ENCODE results near the gene ANKS4B. TPM values are rescaled to one million over a fixed set of nuclear protein-coding genes. Genes with fewer than 3 reads are reported as not detected.
"Not testable (repeated sequence)": the region's sequence is repeated elsewhere in the genome, so short reads cannot be mapped to it uniquely, and the experiment has no call there.

Gene ANKS4B
- polyA plus RNA-seq, 1 donor (not counting 4 experiments of a cell fraction or from before 2014, with no cell fraction given) = not detected

GRCh38 chr16:21242756-21243155, 9.3 kb downstream of the ANKS4B start:
- dilution Hi-C loops (cut with MboI; ENCODE audit: extremely low pct_ligation_motif_present, low sequenced_read_pairs) = no loop called here
- TF ChIP-seq CTCF (optimal IDR thresholded peaks at IDR 0.05 in 1 of 3, IDR thresholded peaks at IDR 0.05 in 1 of 3, conservative IDR thresholded peaks at IDR 0.05 in 1 of 3; ENCODE audit: extremely low read depth in 1 of 3, insufficient read depth in 2 of 3, low read length in 3 of 3) = no peak
- TF ChIP-seq EZH2 (IDR thresholded peaks at IDR 0.05; ENCODE audit: low read length) = no peak
- H3K36me3 ChIP-seq (ENCODE audit: control insufficient read depth in 2 of 2, extremely low read depth in 1 of 2, insufficient read depth in 2 of 2, low read length in 2 of 2) = no peaks in the 10 kb centered on the region
- H2AFZ ChIP-seq (ENCODE audit: control insufficient read depth, low read length) = no peak overlapping the region
- FAIRE-seq (no peak), DNase-seq (ENCODE audit: low read depth, low spot score) (no peak)
- no peak overlapping the region for H3K9ac ChIP-seq (ENCODE audit: control insufficient read depth, extremely low read depth, insufficient read depth, low read length)
- no peaks in the 10 kb centered on the region for H3K4me1 ChIP-seq (ENCODE audit: control insufficient read depth, extremely low read depth, insufficient read depth, low read length)
- H3K79me2 ChIP-seq (ENCODE audit: control insufficient read depth, insufficient read depth, low read length) = no peaks in the 10 kb centered on the region
- H3K9me3 ChIP-seq (ENCODE audit: control insufficient read depth, low read depth, low read length) = no peaks in the 10 kb centered on the region
- H3K27ac ChIP-seq (ENCODE audit: control insufficient read depth, insufficient read depth, low read length) = no peak overlapping the region
- H3K27me3 ChIP-seq (ENCODE audit: control insufficient read depth, extremely low read depth, insufficient read depth, low read length) = no peaks in the 10 kb centered on the region
- H3K4me3 ChIP-seq (ENCODE audit: control insufficient read depth in 2 of 3, extremely low read depth in 1 of 3, insufficient read depth in 2 of 3, low read depth in 1 of 3, low read length in 3 of 3) = no peak overlapping the region
- H3K9me1 ChIP-seq (ENCODE audit: control insufficient read depth, extremely low read depth, insufficient read depth, low read length) = no peaks in the 10 kb centered on the region
- no peaks in the 10 kb centered on the region for H4K20me1 ChIP-seq (ENCODE audit: control insufficient read depth, extremely low read depth, insufficient read depth, low read length)
- no peak overlapping the region for H3K4me2 ChIP-seq (ENCODE audit: control insufficient read depth, extremely low read depth, insufficient read depth, low read depth, low read length)

DNA sequence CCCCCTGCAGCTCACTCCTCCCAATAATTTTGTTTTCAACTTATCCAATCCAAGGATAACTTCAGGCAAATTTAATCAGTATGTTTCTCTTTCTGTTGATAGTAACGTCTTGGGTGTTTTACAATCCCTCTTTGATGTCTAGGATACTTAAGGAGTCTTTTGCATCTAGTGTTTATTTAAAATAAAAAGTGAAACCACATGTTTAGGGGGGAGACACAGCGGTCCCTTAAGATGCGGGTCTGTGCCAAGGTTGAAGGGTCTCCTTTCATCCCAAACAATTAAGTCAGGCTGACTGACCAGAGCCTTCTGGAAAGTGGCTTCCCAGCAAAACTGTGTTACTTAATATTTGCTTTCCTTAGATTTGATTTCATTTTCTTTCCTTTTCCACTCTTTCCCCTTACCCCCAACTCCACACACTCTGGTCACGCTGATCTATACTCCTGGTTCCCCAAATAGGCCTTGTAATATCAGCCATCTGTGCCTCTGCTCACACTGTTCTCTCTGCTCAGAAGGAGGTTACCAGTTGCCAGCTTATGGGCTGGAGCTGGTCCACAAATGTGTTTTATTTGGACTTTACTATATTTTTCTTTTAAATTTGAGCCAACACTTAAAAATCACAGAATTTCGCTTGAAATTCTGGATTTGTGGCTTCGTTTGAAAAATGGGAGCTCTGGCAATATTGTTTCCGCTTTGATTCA, 11.2 kb downstream of the ANKS4B start:
- no peak overlapping the region for H2AFZ ChIP-seq (ENCODE audit: control insufficient read depth, low read length)
- no peaks in the 10 kb centered on the region for H3K27me3 ChIP-seq (ENCODE audit: control insufficient read depth, extremely low read depth, insufficient read depth, low read length)
- H3K9ac ChIP-seq (ENCODE audit: control insufficient read depth, extremely low read depth, insufficient read depth, low read length) = no peak overlapping the region
- H3K4me3 ChIP-seq (ENCODE audit: control insufficient read depth in 2 of 3, extremely low read depth in 1 of 3, insufficient read depth in 2 of 3, low read depth in 1 of 3, low read length in 3 of 3) = no peak overlapping the region
- no peaks in the 10 kb centered on the region for H3K9me1 ChIP-seq (ENCODE audit: control insufficient read depth, extremely low read depth, insufficient read depth, low read length)
- dilution Hi-C loops (cut with MboI; ENCODE audit: extremely low pct_ligation_motif_present, low sequenced_read_pairs) = no loop called here
- H3K36me3 ChIP-seq (ENCODE audit: control insufficient read depth in 2 of 2, extremely low read depth in 1 of 2, insufficient read depth in 2 of 2, low read length in 2 of 2) = no peaks in the 10 kb centered on the region
- no peak for TF ChIP-seq CTCF (optimal IDR thresholded peaks at IDR 0.05 in 1 of 3, IDR thresholded peaks at IDR 0.05 in 1 of 3, conservative IDR thresholded peaks at IDR 0.05 in 1 of 3; ENCODE audit: extremely low read depth in 1 of 3, insufficient read depth in 2 of 3, low read length in 3 of 3)
- no peak for TF ChIP-seq EZH2 (IDR thresholded peaks at IDR 0.05; ENCODE audit: low read length)
- no peak for DNase-seq (ENCODE audit: low read depth, low spot score)
- H3K4me1 ChIP-seq (ENCODE audit: control insufficient read depth, extremely low read depth, insufficient read depth, low read length) = no peaks in the 10 kb centered on the region
- H3K9me3 ChIP-seq (ENCODE audit: control insufficient read depth, low read depth, low read length) = no peaks in the 10 kb centered on the region
- H3K27ac ChIP-seq (ENCODE audit: control insufficient read depth, insufficient read depth, low read length) = no peak overlapping the region
- H4K20me1 ChIP-seq (ENCODE audit: control insufficient read depth, extremely low read depth, insufficient read depth, low read length) = no peaks in the 10 kb centered on the region
- H3K79me2 ChIP-seq (ENCODE audit: control insufficient read depth, insufficient read depth, low read length) = no peaks in the 10 kb centered on the region
- no peak overlapping the region for H3K4me2 ChIP-seq (ENCODE audit: control insufficient read depth, extremely low read depth, insufficient read depth, low read depth, low read length)
- no peak for FAIRE-seq

GRCh38 chr16:21248179-21248578, 14.7 kb downstream of the ANKS4B start:
- H4K20me1 ChIP-seq (ENCODE audit: control insufficient read depth, extremely low read depth, insufficient read depth, low read length); FAIRE-seq; H3K9ac ChIP-seq (ENCODE audit: control insufficient read depth, extremely low read depth, insufficient read depth, low read length); H3K79me2 ChIP-seq (ENCODE audit: control insufficient read depth, insufficient read depth, low read length); H3K9me3 ChIP-seq (ENCODE audit: control insufficient read depth, low read depth, low read length); H3K27me3 ChIP-seq (ENCODE audit: control insufficient read depth, extremely low read depth, insufficient read depth, low read length); H3K4me2 ChIP-seq (ENCODE audit: control insufficient read depth, extremely low read depth, insufficient read depth, low read depth, low read length); H2AFZ ChIP-seq (ENCODE audit: control insufficient read depth, low read length); H3K4me3 ChIP-seq (ENCODE audit: control insufficient read depth in 2 of 3, extremely low read depth in 1 of 3, insufficient read depth in 2 of 3, low read depth in 1 of 3, low read length in 3 of 3); H3K9me1 ChIP-seq (ENCODE audit: control insufficient read depth, extremely low read depth, insufficient read depth, low read length); dilution Hi-C loops (cut with MboI; ENCODE audit: extremely low pct_ligation_motif_present, low sequenced_read_pairs); H3K4me1 ChIP-seq (ENCODE audit: control insufficient read depth, extremely low read depth, insufficient read depth, low read length); H3K27ac ChIP-seq (ENCODE audit: control insufficient read depth, insufficient read depth, low read length); DNase-seq (ENCODE audit: low read depth, low spot score); H3K36me3 ChIP-seq (ENCODE audit: control insufficient read depth in 2 of 2, extremely low read depth in 1 of 2, insufficient read depth in 2 of 2, low read length in 2 of 2): not testable (repeated sequence)

Measured in keratinocyte (primary cell).